SH-SY5Y (cell line): Measurements from ENCODE around the gene SLX4IP.

Source experiments
- GATA2 ChIP-seq: IDR thresholded peaks from 2 replicates; pipeline ENCODE4 v1.6.1; 2011; ENCODE audit warnings: mild to moderate bottlenecking, low read depth, low read length
- GATA3 ChIP-seq: IDR thresholded peaks from 2 replicates; pipeline ENCODE4 v1.6.1; 2011; ENCODE audit warnings: low read depth, mild to moderate bottlenecking, low read length, moderate library complexity

DNA sequence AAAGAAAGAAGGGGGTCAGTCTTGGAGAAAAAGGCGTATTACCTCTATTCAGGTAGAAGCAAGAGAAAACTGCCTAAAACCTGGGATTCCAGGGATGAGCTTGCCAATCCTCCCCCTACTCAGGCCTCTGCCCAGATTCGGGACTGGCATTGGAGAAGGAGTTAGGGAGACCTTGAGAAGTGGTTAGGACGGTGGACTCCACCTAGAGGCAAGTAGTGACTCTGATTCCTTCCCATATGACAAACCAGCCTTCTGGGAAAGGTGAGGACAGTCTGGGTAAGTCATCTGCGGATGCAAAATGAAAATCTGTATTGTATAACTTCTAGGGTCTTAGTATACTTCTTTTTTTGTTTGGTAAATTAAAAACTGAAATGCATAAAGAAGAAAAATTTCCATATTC lies 43.8 kb downstream of the SLX4IP start:
- no peak for TF ChIP-seq GATA3
- no peak for TF ChIP-seq GATA2
